Osteocyte (in vitro differentiated cells): Measurements from ENCODE around the gene MKS1. TPM values are rescaled to one million over a fixed set of nuclear protein-coding genes. Genes with fewer than 3 reads are reported as not detected.

Experiments
- DNase-seq: peaks from one replicate; pipeline ENCODE4 v3.0.0; 2021; ENCODE audit warnings: mixed read lengths; ENCODE audit not compliant: unreplicated experiment; ENCODE audit errors: extremely low spot score
- H3K27ac Mint-ChIP-seq: one replicate; pipeline ENCODE4 v1.8.0; 2021; ENCODE audit warnings: mild to moderate bottlenecking, mixed read lengths; ENCODE audit not compliant: unreplicated experiment
- H3K27me3 Mint-ChIP-seq: one replicate; pipeline ENCODE4 v1.8.0; 2021; ENCODE audit warnings: mixed read lengths; ENCODE audit not compliant: unreplicated experiment
- H3K36me3 Mint-ChIP-seq: one replicate; pipeline ENCODE4 v1.8.0; 2021; ENCODE audit warnings: mixed read lengths; ENCODE audit not compliant: unreplicated experiment
- H3K4me1 Mint-ChIP-seq: one replicate; pipeline ENCODE4 v1.8.0; 2021; ENCODE audit warnings: mixed read lengths; ENCODE audit not compliant: unreplicated experiment
- H3K4me3 Mint-ChIP-seq: one replicate; pipeline ENCODE4 v1.8.0; 2021; ENCODE audit warnings: mild to moderate bottlenecking, moderate library complexity, mixed read lengths; ENCODE audit not compliant: unreplicated experiment
- H3K9me3 Mint-ChIP-seq: one replicate; pipeline ENCODE4 v1.8.0; 2021; ENCODE audit warnings: mixed read lengths; ENCODE audit not compliant: unreplicated experiment
- total RNA-seq: library from RNA; stranded (reverse); gene quantifications from 2 replicates; pipeline ENCODE4 v1.2.1, GENCODE V29; 2021
- TF ChIP-seq, protein P1 (sequence below): fragments of 200-600 bp; sonication (generic); IDR thresholded peaks from 2 replicates; pipeline ENCODE4 v1.5.0; 2021; ENCODE audit warnings: antibody characterized with exemption, mild to moderate bottlenecking, moderate library complexity

Gene MKS1
- total RNA-seq, 1 donor from 2014 or later: 24.1 TPM

GRCh38 chr17:58244963-58245362 is 25.9 kb upstream of the MKS1 start:
- TF ChIP-seq, protein P1, sequence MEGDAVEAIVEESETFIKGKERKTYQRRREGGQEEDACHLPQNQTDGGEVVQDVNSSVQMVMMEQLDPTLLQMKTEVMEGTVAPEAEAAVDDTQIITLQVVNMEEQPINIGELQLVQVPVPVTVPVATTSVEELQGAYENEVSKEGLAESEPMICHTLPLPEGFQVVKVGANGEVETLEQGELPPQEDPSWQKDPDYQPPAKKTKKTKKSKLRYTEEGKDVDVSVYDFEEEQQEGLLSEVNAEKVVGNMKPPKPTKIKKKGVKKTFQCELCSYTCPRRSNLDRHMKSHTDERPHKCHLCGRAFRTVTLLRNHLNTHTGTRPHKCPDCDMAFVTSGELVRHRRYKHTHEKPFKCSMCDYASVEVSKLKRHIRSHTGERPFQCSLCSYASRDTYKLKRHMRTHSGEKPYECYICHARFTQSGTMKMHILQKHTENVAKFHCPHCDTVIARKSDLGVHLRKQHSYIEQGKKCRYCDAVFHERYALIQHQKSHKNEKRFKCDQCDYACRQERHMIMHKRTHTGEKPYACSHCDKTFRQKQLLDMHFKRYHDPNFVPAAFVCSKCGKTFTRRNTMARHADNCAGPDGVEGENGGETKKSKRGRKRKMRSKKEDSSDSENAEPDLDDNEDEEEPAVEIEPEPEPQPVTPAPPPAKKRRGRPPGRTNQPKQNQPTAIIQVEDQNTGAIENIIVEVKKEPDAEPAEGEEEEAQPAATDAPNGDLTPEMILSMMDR: no peak
- peaks cover 42% of the 10 kb centered on the region for H3K27me3 Mint-ChIP-seq

GRCh38 chr17:58242171-58242784 is 23.2 kb upstream of the MKS1 start:
- Mint-ChIP-seq H3K36me3 (no peaks in the 10 kb centered on the region), H3K4me1 (no peaks in the 10 kb centered on the region), H3K27ac (no peak overlapping the region), H3K27me3 (peaks cover 48% of the 10 kb centered on the region), H3K4me3 (no peak overlapping the region), H3K9me3 (no peaks in the 10 kb centered on the region)
- peak; percentile 62 for DNase-seq
- TF ChIP-seq, protein P1: no peak

More at GRCh38 chr17:58244963-58245362, 25.9 kb upstream of the MKS1 start:
- peaks cover 2% of the 10 kb centered on the region for H3K4me1 Mint-ChIP-seq
- H3K9me3 Mint-ChIP-seq: no peaks in the 10 kb centered on the region
- no peak for DNase-seq
- H3K36me3 Mint-ChIP-seq: no peaks in the 10 kb centered on the region
- H3K27ac Mint-ChIP-seq: no peak overlapping the region
- H3K4me3 Mint-ChIP-seq: no peak overlapping the region

GRCh38 chr17:58239987-58240386 is 20.9 kb upstream of the MKS1 start:
- peaks cover 61% of the 10 kb centered on the region for H3K27me3 Mint-ChIP-seq
- H3K36me3 Mint-ChIP-seq: no peaks in the 10 kb centered on the region
- no peak overlapping the region for H3K27ac Mint-ChIP-seq
- no peak overlapping the region for H3K4me3 Mint-ChIP-seq
- H3K9me3 Mint-ChIP-seq: no peaks in the 10 kb centered on the region
- DNase-seq: no peak
- TF ChIP-seq, protein P1: no peak
- no peaks in the 10 kb centered on the region for H3K4me1 Mint-ChIP-seq

DNA sequence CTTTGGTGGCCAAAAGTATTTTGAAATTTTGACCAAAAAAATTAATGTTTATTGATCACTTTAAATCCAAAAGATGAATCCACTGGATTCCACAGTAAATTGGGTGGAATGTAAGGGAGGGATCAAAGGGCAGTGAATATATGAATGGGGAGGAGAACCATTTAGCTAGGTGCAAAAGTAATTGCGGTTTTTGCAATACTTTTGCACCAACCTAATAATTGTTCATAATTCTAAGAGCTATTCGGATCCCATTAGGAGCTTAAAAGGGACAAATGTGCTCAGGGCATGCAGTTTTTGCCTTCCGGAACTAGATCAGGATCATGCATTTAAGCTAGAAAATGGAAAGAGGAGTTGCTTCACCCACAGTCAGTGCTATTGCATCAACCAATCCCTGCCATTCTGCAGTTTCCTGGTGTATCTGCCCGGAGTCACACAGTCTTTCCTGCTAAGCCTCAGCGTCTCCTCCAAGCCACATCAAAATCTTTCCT is 19.1 kb upstream of the MKS1 start, which contains the start of gene LPO:
Gene LPO (plus strand): TSS at position 438 of the 488 bp plus-strand sequence. CDS start 4,396 bp downstream, outside the sequence.
- TF ChIP-seq, protein P1: no peak

DNA sequence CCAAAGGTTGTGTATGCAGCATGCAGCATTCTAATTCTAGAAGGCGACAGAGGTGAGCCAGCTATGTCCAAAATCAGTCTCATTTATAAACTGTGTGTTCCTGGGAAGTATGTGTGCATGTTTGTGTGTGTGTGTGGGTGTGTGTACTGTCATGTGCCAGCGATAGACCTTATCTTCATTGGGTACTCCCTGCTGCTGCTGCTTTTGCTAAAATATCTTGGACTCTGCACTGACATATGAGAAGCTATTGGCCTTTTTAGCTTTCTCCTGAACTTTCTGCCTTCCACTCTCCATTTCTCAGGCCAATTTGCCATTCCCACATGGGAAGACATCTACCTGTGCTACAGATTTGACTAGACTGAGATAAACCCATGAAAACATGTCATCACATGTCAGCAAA is 17.3 kb upstream of the MKS1 start:
- no peaks in the 10 kb centered on the region for H3K36me3 Mint-ChIP-seq
- TF ChIP-seq, protein P1: no peak
- H3K4me1 Mint-ChIP-seq: no peaks in the 10 kb centered on the region
- H3K27ac Mint-ChIP-seq: no peak overlapping the region
- no peak overlapping the region for H3K4me3 Mint-ChIP-seq
- DNase-seq: no peak
- peaks cover 69% of the 10 kb centered on the region for H3K27me3 Mint-ChIP-seq
- H3K9me3 Mint-ChIP-seq: no peaks in the 10 kb centered on the region

More for the DNA sequence above, 19.1 kb upstream of the MKS1 start, which contains the start of gene LPO:
- Mint-ChIP-seq H3K4me3 (no peak within 1 kb of the TSS), H3K9me3 (no peaks in the 10 kb centered on the region), H3K27ac (no peak within 1 kb of the TSS), H3K36me3 (no peaks in the 10 kb centered on the region), H3K4me1 (no peaks in the 10 kb centered on the region), H3K27me3 (peaks cover 64% of the 10 kb centered on the region)
- DNase-seq: peak; percentile 0
